NB4 (cell line): ENCODE measurements around the gene PRR5L.
"Not testable (repeated sequence)": the region's sequence is repeated elsewhere in the genome, so short reads cannot be mapped to it uniquely, and the experiment has no call there.

Source experiments
- DNase-seq: peaks from one replicate; pipeline ENCODE4 v3.0.0; 2010; ENCODE audit warnings: low read depth
- H3K4me3 ChIP-seq: one replicate; pipeline ENCODE4 v1.5.1; 2011; ENCODE audit warnings: mild to moderate bottlenecking, low read depth, low read length, moderate library complexity
- CTCF ChIP-seq: IDR thresholded peaks from one replicate; pipeline ENCODE4 v1.5.1; 2012; ENCODE audit warnings: low read depth, low read length
- MAX ChIP-seq: IDR thresholded peaks from 2 replicates; pipeline ENCODE4 v1.6.1; 2011; ENCODE audit warnings: low read depth, low read length
- MYC ChIP-seq: IDR thresholded peaks from 2 replicates; pipeline ENCODE4 v1.6.1; 2011; ENCODE audit warnings: low read depth, low read length
- POLR2A ChIP-seq: IDR thresholded peaks from 2 replicates; pipeline ENCODE4 v1.6.1; 2011; ENCODE audit warnings: mild to moderate bottlenecking; ENCODE audit not compliant: insufficient read length; ENCODE audit errors: extremely low read depth

Gene PRR5L

GRCh38 chr11:36480833-36481232 is 184.7 kb downstream of the PRR5L start:
- no peak overlapping the region for H3K4me3 ChIP-seq
- TF ChIP-seq POLR2A (no peak), MYC (no peak), MAX (no peak), CTCF (no peak)
- no peak for DNase-seq

DNA sequence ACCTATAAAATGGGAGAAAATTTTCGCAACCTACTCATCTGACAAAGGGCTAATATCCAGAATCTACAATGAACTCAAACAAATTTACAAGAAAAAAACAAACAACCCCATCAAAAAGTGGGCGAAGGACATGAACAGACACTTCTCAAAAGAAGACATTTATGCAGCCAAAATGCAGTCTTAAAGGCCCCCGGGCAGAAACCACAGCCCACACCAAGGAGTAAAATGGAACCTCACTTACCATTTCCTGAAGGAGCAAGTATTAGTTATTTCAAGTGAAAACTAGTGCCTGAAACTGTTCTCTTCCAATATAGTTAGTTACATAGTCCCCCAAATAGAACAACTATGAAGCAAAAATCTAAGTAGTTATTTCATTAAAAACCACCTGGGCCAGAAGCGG is 187.0 kb downstream of the PRR5L start:
- not testable (repeated sequence) for DNase-seq, H3K4me3 ChIP-seq

GRCh38 chr11:36485298-36486002 is 189.4 kb downstream of the PRR5L start:
- H3K4me3 ChIP-seq = no peak overlapping the region
- TF ChIP-seq MYC (no peak), POLR2A (no peak), CTCF (no peak), MAX (no peak)
- no peak for DNase-seq

DNA sequence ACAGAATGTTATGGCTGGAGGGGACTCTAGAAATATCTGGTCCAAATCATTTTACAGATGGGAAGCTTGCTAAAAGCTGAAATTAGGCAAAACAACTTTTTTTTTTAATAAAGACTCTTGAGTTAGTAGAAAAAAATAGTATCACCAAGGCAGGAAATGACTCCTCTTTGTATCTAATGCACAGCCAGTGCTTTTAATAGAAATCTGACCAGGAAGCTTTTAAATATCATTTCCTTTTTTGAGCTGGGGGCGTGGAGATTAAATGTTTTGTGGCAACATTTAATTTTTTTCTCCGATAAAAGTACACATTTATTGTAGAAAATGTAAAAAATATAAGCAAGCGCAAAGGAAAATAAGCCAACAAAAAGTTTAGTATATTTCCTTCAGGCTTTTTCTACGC is 191.5 kb downstream of the PRR5L start:
- DNase-seq = no peak
- TF ChIP-seq POLR2A (no peak), MYC (no peak), CTCF (no peak), MAX (no peak)
- H3K4me3 ChIP-seq = no peak overlapping the region

DNA sequence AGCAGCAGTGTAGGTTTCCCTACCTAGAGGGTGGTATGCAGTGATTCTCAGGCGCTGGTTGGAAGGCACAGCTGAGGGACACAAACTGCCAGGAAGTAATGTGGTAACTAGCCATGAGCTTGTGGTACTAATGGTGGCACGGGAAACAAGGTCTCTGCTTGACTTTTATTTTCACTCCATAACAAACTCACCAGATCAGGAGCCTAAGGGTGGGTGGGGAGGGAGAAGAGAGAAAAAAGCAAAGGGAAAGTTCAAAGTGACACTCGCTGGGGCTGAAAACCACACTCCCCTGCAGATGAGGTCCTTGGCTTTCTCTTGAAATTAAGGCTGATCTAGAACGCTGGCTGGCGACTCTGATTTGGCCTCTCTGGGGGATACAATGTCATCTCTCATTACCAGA is 192.0 kb downstream of the PRR5L start:
- H3K4me3 ChIP-seq = no peak overlapping the region
- no peak for DNase-seq
- TF ChIP-seq MAX (no peak), MYC (no peak), POLR2A (no peak), CTCF (no peak)

- H3K4me3 ChIP-seq = no peak overlapping the region
- no peak for TF ChIP-seq POLR2A
- no peak for DNase-seq
Measured at GRCh38 chr11:36490026-36490806, 194.1 kb downstream of the PRR5L start.

GRCh38 chr11:36492724-36493304 is 196.7 kb downstream of the PRR5L start:
- TF ChIP-seq CTCF (peak; percentile 58), POLR2A (no peak)
- peak; percentile 70 for DNase-seq
- H3K4me3 ChIP-seq = no peak overlapping the region
